WERI-Rb-1 (cell line): ENCODE results near the gene VEGFA.

Experiments
- DNase-seq: peaks from one replicate; pipeline ENCODE4 v3.0.0-alpha.2; 2020
- H3K27ac ChIP-seq: fragments of 250-450 bp; sonication (Bioruptor Pico); 2 replicates; pipeline ENCODE4 v1.5.1; 2020; ENCODE audit warnings: mild to moderate bottlenecking, moderate library complexity
- H3K27me3 ChIP-seq: fragments of 250-450 bp; sonication (Bioruptor Pico); 2 replicates; pipeline ENCODE4 v1.5.1; 2021; ENCODE audit warnings: mild to moderate bottlenecking, low read depth, moderate library complexity; ENCODE audit not compliant: insufficient read depth, severe bottlenecking
- H3K36me3 ChIP-seq: fragments of 250-450 bp; sonication (Bioruptor Pico); 2 replicates; pipeline ENCODE4 v1.5.1; 2020; ENCODE audit warnings: mild to moderate bottlenecking, moderate library complexity
- H3K4me3 ChIP-seq: 2 replicates; pipeline ENCODE4 v1.5.1; 2011; ENCODE audit warnings: low read depth, mild to moderate bottlenecking, control low read depth, low read length
- H3K9me3 ChIP-seq: fragments of 250-450 bp; sonication (Bioruptor Pico); 2 replicates; pipeline ENCODE4 v1.5.1; 2021; ENCODE audit warnings: mild to moderate bottlenecking, moderate library complexity; ENCODE audit not compliant: severe bottlenecking
- CTCF ChIP-seq: IDR thresholded peaks from 2 replicates; pipeline ENCODE4 v1.5.1; 2011; ENCODE audit warnings: low read depth, mild to moderate bottlenecking, control low read depth, inconsistent platforms, low read length

Gene VEGFA

DNA sequence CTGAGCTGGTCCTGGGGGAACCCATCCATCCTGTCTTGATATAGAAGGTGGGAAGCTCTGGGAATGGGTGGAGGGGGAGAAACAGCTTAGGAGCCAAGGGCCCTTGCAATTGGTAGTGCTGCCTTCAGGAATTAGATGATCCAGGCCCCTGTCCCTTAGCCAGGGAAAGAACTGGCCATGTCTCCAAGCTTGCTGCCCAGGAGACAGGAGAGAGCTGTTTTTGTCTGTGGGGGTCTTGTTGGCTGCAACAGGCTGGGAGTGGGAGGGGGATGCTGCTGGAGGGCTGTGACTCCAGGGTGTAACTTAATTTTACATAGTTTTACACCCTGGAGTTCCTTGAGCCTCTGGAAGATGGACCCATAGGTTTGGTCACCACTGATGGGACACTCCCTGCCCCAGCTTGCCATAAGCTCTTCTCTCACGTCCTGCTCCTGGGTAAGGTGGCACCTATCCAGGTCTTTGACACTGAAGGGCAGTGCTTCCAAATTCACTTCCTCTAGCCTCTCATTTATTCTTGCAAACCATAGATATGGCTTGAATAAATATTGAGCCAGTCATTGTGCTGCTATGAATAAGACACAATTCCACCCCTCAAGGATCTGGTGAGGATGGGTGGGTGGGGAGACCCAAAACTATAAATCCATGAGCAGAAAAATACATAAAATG lies 16.8 kb downstream of the VEGFA start:
- TF ChIP-seq CTCF: no peak
- no peaks in the 10 kb centered on the region for H3K9me3 ChIP-seq
- no peaks in the 10 kb centered on the region for H3K27me3 ChIP-seq
- no peak overlapping the region for H3K4me3 ChIP-seq
- H3K27ac ChIP-seq: no peak overlapping the region
- no peak for DNase-seq
- H3K36me3 ChIP-seq: peaks cover 32% of the 10 kb centered on the region

DNA sequence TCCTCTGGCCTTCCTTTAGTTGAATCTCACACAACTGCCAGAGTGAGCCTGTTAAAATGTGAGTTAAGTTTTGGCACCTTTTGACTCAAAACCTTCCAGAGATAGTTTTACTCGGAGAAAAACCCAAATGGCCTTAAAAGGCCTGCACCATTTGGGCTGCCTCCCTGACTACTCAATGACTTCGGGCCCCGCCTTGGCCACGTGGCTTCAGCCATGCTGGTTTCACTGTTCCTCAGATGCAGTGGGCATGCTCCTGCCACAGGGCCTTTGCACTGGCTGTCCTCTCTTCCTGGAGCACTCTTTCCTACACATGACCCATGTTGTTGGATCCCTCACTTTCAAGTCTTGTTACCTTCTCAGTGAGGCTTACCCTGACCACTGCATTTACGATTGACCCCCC lies 18.3 kb downstream of the VEGFA start:
- Histone ChIP-seq H3K36me3 (peaks cover 20% of the 10 kb centered on the region), H3K27me3 (no peaks in the 10 kb centered on the region), H3K27ac (no peak overlapping the region), H3K4me3 (no peak overlapping the region), H3K9me3 (no peaks in the 10 kb centered on the region)
- TF ChIP-seq CTCF: no peak
- DNase-seq: no peak

DNA sequence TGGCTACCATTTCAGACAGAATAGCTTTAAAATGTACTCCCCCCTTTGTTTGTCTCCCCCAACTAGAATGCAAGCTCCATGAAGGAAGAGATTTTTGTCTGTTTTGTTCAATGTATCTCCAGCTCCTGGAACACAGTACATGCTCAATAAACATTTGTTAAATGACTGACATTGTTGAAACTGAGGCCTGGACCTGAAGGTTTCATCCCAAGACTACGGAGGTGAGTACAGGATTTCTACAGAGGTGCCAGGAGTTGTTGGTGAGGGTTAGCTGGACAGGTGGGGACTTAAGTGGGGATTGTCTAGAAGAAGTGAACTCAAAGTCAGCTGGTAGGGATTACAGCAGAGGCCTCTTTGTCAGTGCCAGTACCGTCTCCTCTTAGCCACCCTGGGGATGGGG lies 19.4 kb downstream of the VEGFA start:
- H3K9me3 ChIP-seq: no peaks in the 10 kb centered on the region
- no peak overlapping the region for H3K4me3 ChIP-seq
- H3K36me3 ChIP-seq: peaks cover 9% of the 10 kb centered on the region; the same call in 1 of the 2 replicates
- no peak for DNase-seq
- TF ChIP-seq CTCF: no peak
- H3K27me3 ChIP-seq: no peaks in the 10 kb centered on the region
- no peak overlapping the region for H3K27ac ChIP-seq

DNA sequence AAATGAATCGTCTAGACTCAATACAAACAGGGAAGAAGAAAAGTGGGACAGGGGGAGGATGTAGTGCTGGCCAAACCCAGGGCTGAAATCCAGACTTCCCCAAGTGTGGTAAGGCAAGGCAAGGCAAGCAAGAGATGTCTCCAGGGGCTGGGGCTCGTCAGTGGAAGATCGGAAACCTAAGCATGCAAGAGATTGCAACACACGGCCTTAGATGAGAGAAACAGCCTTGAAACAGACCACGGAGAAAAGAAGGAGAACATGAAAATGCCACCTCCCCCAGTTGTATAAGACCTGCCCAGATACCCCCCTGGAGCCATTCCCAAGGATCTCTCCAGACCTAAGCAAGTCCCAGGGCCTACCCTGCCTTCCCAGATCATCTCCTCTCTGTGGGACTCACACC lies 20.0 kb downstream of the VEGFA start:
- no peaks in the 10 kb centered on the region for H3K9me3 ChIP-seq
- peaks cover 6% of the 10 kb centered on the region; the same call in 1 of the 2 replicates for H3K36me3 ChIP-seq
- no peaks in the 10 kb centered on the region for H3K27me3 ChIP-seq
- TF ChIP-seq CTCF: no peak
- no peak for DNase-seq
- H3K27ac ChIP-seq: no peak overlapping the region
- H3K4me3 ChIP-seq: no peak overlapping the region

- Histone ChIP-seq H3K4me3 (no peak overlapping the region), H3K36me3 (no peaks in the 10 kb centered on the region), H3K27ac (no peak overlapping the region), H3K27me3 (no peaks in the 10 kb centered on the region), H3K9me3 (no peaks in the 10 kb centered on the region)
- no peak for TF ChIP-seq CTCF
- no peak for DNase-seq
Measured at GRCh38 chr6:43791745-43792422, 21.9 kb downstream of the VEGFA start.
